ENCODE measurements around the gene LSAMP. TPM values are rescaled to one million over a fixed set of nuclear protein-coding genes. Genes with fewer than 3 reads are reported as not detected.

Gene LSAMP
- total RNA-seq, 1 donor from 2014 or later: 1.1 TPM

GRCh38 chr3:115905871-115906270, 539.4 kb downstream of the LSAMP start:
- Mint-ChIP-seq H3K36me3 (ENCODE audit: low read depth) (no peaks in the 10 kb centered on the region), H3K4me3 (ENCODE audit: unreplicated experiment) (no peak overlapping the region), H3K4me1 (ENCODE audit: low read depth) (peaks cover 3% of the 10 kb centered on the region), H3K9me3 (ENCODE audit: low read depth) (no peaks in the 10 kb centered on the region), H3K27me3 (ENCODE audit: low read depth) (no peaks in the 10 kb centered on the region), H3K27ac (ENCODE audit: unreplicated experiment) (no peak overlapping the region)
- TF ChIP-seq CTCF (IDR thresholded peaks at IDR 0.05): no peak
- no peak for DNase-seq (ENCODE audit: low spot score)

GRCh38 chr3:115903843-115904242, 541.4 kb downstream of the LSAMP start:
- H3K27me3 Mint-ChIP-seq (ENCODE audit: low read depth): no peaks in the 10 kb centered on the region
- H3K4me3 Mint-ChIP-seq (ENCODE audit: unreplicated experiment): no peak overlapping the region
- H3K9me3 Mint-ChIP-seq (ENCODE audit: low read depth): no peaks in the 10 kb centered on the region
- no peak for DNase-seq (ENCODE audit: low spot score)
- peaks cover 3% of the 10 kb centered on the region for H3K4me1 Mint-ChIP-seq (ENCODE audit: low read depth)
- no peak for TF ChIP-seq CTCF (IDR thresholded peaks at IDR 0.05)
- no peak overlapping the region for H3K27ac Mint-ChIP-seq (ENCODE audit: unreplicated experiment)
- H3K36me3 Mint-ChIP-seq (ENCODE audit: low read depth): no peaks in the 10 kb centered on the region

GRCh38 chr3:115901008-115901407, 544.3 kb downstream of the LSAMP start:
- H3K27ac Mint-ChIP-seq (ENCODE audit: unreplicated experiment): no peak overlapping the region
- H3K27me3 Mint-ChIP-seq (ENCODE audit: low read depth): no peaks in the 10 kb centered on the region
- no peaks in the 10 kb centered on the region for H3K36me3 Mint-ChIP-seq (ENCODE audit: low read depth)
- H3K4me3 Mint-ChIP-seq (ENCODE audit: unreplicated experiment): no peak overlapping the region
- no peak for TF ChIP-seq CTCF (IDR thresholded peaks at IDR 0.05)
- H3K9me3 Mint-ChIP-seq (ENCODE audit: low read depth): no peaks in the 10 kb centered on the region
- H3K4me1 Mint-ChIP-seq (ENCODE audit: low read depth): peaks cover 3% of the 10 kb centered on the region
- no peak for DNase-seq (ENCODE audit: low spot score)

- Mint-ChIP-seq H3K36me3 (ENCODE audit: low read depth) (no peaks in the 10 kb centered on the region), H3K27me3 (ENCODE audit: low read depth) (no peaks in the 10 kb centered on the region), H3K27ac (ENCODE audit: unreplicated experiment) (no peak overlapping the region), H3K9me3 (ENCODE audit: low read depth) (no peaks in the 10 kb centered on the region), H3K4me1 (ENCODE audit: low read depth) (peaks cover 3% of the 10 kb centered on the region), H3K4me3 (ENCODE audit: unreplicated experiment) (no peak overlapping the region)
- TF ChIP-seq CTCF (IDR thresholded peaks at IDR 0.05): no peak
- DNase-seq (ENCODE audit: low spot score): no peak
Measured at GRCh38 chr3:115899535-115899934, 545.8 kb downstream of the LSAMP start.

- Mint-ChIP-seq H3K4me1 (ENCODE audit: low read depth) (peaks cover 1% of the 10 kb centered on the region), H3K9me3 (ENCODE audit: low read depth) (no peaks in the 10 kb centered on the region), H3K27me3 (ENCODE audit: low read depth) (no peaks in the 10 kb centered on the region), H3K36me3 (ENCODE audit: low read depth) (no peaks in the 10 kb centered on the region), H3K27ac (ENCODE audit: unreplicated experiment) (no peak overlapping the region), H3K4me3 (ENCODE audit: unreplicated experiment) (no peak overlapping the region)
- no peak for TF ChIP-seq CTCF (IDR thresholded peaks at IDR 0.05)
- DNase-seq (ENCODE audit: low spot score): no peak
Measured at GRCh38 chr3:115898656-115899410, 546.5 kb downstream of the LSAMP start.
